ENCODE measurements around the gene CCNY.

CCNY gene

GRCh38 chr10:35422228-35422627 lies 85.9 kb downstream of the CCNY start:
- TF ChIP-seq, protein P1, sequence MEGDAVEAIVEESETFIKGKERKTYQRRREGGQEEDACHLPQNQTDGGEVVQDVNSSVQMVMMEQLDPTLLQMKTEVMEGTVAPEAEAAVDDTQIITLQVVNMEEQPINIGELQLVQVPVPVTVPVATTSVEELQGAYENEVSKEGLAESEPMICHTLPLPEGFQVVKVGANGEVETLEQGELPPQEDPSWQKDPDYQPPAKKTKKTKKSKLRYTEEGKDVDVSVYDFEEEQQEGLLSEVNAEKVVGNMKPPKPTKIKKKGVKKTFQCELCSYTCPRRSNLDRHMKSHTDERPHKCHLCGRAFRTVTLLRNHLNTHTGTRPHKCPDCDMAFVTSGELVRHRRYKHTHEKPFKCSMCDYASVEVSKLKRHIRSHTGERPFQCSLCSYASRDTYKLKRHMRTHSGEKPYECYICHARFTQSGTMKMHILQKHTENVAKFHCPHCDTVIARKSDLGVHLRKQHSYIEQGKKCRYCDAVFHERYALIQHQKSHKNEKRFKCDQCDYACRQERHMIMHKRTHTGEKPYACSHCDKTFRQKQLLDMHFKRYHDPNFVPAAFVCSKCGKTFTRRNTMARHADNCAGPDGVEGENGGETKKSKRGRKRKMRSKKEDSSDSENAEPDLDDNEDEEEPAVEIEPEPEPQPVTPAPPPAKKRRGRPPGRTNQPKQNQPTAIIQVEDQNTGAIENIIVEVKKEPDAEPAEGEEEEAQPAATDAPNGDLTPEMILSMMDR (IDR thresholded peaks at IDR 0.05; ENCODE audit: insufficient read depth, low read length, missing control alignments), result no peak

DNA sequence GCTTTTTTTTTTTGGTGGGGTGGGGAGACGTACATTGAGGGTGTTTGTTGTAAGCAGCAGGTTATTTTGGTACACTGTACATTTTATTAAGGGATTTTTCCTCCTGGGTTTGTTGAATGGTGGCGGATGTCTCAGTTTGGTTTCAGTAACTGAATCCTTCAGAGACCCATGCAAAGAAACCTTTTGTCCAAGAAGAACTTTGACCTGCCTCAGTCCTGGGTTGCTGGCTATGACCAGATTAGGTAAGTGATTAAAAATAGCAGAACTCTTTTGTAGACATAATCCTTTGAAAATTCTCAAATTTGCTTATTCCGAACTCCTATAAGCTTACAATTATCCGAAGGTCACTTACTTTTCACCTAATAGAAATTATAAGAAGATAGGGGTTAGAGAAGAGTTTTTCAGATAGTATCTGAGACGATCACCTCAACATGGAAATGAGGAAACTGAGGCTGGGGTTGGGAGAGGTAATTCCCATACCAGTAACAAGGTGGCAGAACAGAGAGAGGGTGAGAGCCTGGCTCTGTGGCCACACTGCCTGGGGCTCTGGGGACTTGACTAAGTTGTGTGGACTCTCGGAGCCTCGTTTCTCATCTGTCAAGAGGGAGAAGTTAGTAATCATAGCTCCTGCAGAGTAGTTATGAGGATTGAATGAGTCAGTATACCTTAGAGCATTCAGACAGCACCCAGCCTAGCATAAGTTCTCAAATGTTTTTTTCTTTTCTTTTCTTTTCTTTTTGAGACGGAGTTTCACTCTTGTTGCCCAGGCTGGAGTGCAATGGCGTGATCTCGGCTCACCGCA lies 87.4 kb downstream of the CCNY start:
- TF ChIP-seq, protein P1 (IDR thresholded peaks at IDR 0.05; ENCODE audit: insufficient read depth, low read length, missing control alignments), result no peak
- no peak for DNase-seq (ENCODE audit: low read depth, low spot score)
- POLR2A ChIA-PET, result interaction anchor here (0.6 kb wide), 1 partner anchor 14 kb away, joined by 3 read pairs; no protein-coding TSS in a partner anchor
- CTCF ChIA-PET, result interaction anchor here (1.0 to 1.8 kb wide), 5 partner anchors 9 to 139 kb away, joined by 3 to 8 read pairs (median 4); no protein-coding TSS in a partner anchor
- H3K4me3 ChIP-seq (ENCODE audit: low read depth, low read length), result no peak overlapping the region

More at GRCh38 chr10:35422228-35422627, 85.9 kb downstream of the CCNY start:
- ChIA-PET CTCF (interaction anchor here (1.0 to 1.5 kb wide), 2 partner anchors 10 to 68 kb away, joined by 4 read pairs; no protein-coding TSS in a partner anchor), POLR2A (no interaction called here)
- H3K4me3 ChIP-seq (ENCODE audit: low read depth, low read length), result no peak overlapping the region
- no peak for DNase-seq (ENCODE audit: low read depth, low spot score)

GRCh38 chr10:35424680-35425285 lies 88.5 kb downstream of the CCNY start:
- CTCF ChIA-PET, result interaction anchor here (1.1 to 1.7 kb wide), 2 partner anchors 15 to 138 kb away, joined by 3 to 5 read pairs; no protein-coding TSS in a partner anchor
- DNase-seq (ENCODE audit: low read depth, low spot score), result no peak
- TF ChIP-seq, protein P1 (IDR thresholded peaks at IDR 0.05; ENCODE audit: insufficient read depth, low read length, missing control alignments), result no peak
- POLR2A ChIA-PET, result interaction anchor here (0.6 kb wide), 1 partner anchor 16 kb away, joined by 3 read pairs; no protein-coding TSS in a partner anchor
- H3K4me3 ChIP-seq (ENCODE audit: low read depth, low read length), result no peak overlapping the region

GRCh38 chr10:35425595-35425994 lies 89.3 kb downstream of the CCNY start:
- ChIA-PET CTCF (no interaction called here), POLR2A (interaction anchor here (0.7 kb wide), 1 partner anchor 15 kb away, joined by 3 read pairs; no protein-coding TSS in a partner anchor)
- TF ChIP-seq, protein P1 (IDR thresholded peaks at IDR 0.05; ENCODE audit: insufficient read depth, low read length, missing control alignments), result no peak
- H3K4me3 ChIP-seq (ENCODE audit: low read depth, low read length), result no peak overlapping the region
- no peak for DNase-seq (ENCODE audit: low read depth, low spot score)

- TF ChIP-seq, protein P1 (IDR thresholded peaks at IDR 0.05; ENCODE audit: insufficient read depth, low read length, missing control alignments), result no peak
- no peak for DNase-seq (ENCODE audit: low read depth, low spot score)
- CTCF ChIA-PET, result no interaction called here
- no peak overlapping the region for H3K4me3 ChIP-seq (ENCODE audit: low read depth, low read length)
- POLR2A ChIA-PET, result no interaction called here
Observed at GRCh38 chr10:35426657-35427056, 90.3 kb downstream of the CCNY start.

- no peak for DNase-seq (ENCODE audit: low read depth, low spot score)
- POLR2A ChIA-PET, result no interaction called here
- H3K4me3 ChIP-seq (ENCODE audit: low read depth, low read length), result no peak overlapping the region
- TF ChIP-seq, protein P1 (IDR thresholded peaks at IDR 0.05; ENCODE audit: insufficient read depth, low read length, missing control alignments), result no peak
- CTCF ChIA-PET, result no interaction called here
Observed at GRCh38 chr10:35427543-35427942, 91.2 kb downstream of the CCNY start.
